ENCODE results near the gene GLYATL3.

Gene GLYATL3

GRCh38 chr6:49514571-49515484, 15.1 kb downstream of the GLYATL3 start:
- DNase-seq (ENCODE audit: low read depth), result no peak

DNA sequence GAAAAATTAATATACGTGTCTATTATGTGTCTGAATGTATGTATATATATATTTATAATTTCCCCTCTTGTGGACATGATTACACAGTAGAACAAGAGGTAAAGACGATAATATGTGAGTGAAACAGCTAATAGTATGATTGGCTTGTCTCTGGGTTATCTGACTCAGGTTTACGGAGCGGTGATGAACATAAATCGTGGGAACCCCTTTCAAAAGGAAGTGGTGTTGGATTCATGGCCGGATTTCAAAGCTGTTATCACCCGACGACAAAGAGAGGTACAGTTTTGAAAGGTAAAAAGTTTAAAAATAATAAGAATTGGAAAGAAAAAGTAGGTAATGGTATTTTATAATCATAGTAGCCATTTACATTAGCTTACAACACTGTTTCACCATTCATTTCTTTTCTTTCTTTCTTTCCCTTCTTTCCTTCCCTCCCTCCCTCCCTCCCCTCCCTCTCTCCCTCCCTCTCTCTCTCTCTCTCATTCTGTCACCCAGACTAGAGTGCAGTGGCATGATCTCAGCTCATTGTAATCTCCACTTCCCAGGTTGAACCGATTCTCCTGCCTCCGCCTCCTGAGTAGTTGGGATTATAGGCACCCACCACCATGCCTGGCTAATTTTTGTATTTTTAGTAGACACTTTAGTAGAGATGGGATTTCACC, 15.9 kb downstream of the GLYATL3 start:
- no peak for DNase-seq (ENCODE audit: low read depth)

- DNase-seq (ENCODE audit: low read depth), result no peak
Observed at GRCh38 chr6:49516147-49516505, 16.4 kb downstream of the GLYATL3 start.

GRCh38 chr6:49517919-49518318, 18.2 kb downstream of the GLYATL3 start:
- DNase-seq (ENCODE audit: low read depth), result no peak

GRCh38 chr6:49519660-49520059, 19.9 kb downstream of the GLYATL3 start:
- no peak for DNase-seq (ENCODE audit: low read depth)

- no peak for DNase-seq (ENCODE audit: low read depth)
Observed at GRCh38 chr6:49522710-49523593, 23.2 kb downstream of the GLYATL3 start.

GRCh38 chr6:49523901-49524300, 24.2 kb downstream of the GLYATL3 start:
- no peak for DNase-seq (ENCODE audit: low read depth)

DNA sequence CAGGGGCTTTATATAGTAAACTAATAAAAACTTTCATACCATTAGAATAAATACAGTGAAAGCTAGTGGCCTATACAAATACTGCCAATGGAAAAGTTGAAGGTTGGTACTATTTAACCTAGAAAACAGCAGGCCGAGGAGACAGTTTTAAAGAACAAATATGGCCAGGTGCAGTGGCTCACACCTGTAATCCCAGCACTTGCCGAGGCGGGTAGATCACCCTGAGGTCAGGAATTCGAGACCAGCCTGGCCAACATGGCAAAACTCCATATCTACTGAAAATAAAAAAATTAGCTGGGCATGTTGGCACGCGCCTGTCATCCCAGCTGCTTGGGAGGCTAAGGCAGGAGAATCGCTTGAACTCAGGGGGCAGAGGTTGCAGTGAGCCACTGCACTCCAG, 24.8 kb downstream of the GLYATL3 start:
- no peak for DNase-seq (ENCODE audit: low read depth)

DNA sequence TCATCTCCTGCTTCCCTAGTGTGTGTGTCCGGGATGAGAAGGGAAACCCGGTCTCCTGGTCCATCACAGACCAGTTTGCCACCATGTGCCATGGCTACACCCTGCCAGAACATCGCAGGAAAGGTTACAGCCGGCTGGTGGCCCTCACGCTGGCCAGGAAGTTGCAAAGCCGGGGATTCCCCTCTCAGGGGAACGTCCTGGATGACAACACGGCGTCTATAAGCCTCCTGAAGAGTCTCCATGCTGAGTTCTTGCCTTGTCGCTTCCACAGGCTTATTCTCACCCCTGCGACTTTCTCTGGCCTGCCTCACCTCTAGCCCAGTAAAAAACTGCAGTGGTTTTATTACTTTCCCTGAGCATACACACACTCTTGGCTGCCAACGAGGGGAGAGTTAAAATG, 26.9 kb downstream of the GLYATL3 start:
- DNase-seq (ENCODE audit: low read depth), result no peak

DNA sequence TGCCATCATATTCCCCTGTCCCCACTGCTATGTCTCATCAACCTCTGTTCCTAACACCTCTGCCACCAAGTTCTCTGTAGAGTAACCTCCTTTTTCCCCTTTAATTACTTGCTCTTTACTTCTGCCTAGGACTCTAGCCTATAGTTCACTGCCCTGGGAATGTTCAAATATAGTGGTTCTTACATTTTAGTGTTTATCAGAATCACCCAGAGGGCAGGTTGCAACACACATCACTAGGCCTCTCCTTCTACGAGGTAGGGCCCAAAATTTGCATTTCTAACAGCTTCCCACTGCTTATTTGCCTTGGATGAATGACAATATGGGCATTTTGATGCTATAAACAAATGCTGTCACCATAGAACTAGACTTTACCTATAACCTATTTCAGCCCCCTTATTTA, 27.6 kb downstream of the GLYATL3 start:
- no peak for DNase-seq (ENCODE audit: low read depth)

DNA sequence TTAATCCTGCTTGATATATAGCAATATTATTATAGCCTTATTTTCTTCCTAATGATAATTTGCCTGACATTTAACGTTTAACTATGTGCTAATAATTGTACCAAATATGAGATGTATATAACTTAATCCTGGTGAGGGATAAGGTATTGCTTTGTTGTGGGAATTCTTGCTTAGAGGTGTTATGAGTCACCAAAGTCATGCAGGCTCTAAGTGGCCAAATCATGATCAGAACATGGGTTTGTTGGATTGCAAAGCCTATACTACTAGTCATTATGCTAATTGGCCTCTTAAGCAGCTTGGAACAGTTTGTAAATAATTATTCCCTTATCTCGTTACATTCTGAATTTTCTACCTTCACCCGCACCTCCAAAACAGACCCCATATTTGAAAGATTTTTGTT, 28.8 kb downstream of the GLYATL3 start:
- DNase-seq (ENCODE audit: low read depth), result no peak

GRCh38 chr6:49530141-49530776, 30.5 kb downstream of the GLYATL3 start:
- DNase-seq (ENCODE audit: low read depth), result no peak

DNA sequence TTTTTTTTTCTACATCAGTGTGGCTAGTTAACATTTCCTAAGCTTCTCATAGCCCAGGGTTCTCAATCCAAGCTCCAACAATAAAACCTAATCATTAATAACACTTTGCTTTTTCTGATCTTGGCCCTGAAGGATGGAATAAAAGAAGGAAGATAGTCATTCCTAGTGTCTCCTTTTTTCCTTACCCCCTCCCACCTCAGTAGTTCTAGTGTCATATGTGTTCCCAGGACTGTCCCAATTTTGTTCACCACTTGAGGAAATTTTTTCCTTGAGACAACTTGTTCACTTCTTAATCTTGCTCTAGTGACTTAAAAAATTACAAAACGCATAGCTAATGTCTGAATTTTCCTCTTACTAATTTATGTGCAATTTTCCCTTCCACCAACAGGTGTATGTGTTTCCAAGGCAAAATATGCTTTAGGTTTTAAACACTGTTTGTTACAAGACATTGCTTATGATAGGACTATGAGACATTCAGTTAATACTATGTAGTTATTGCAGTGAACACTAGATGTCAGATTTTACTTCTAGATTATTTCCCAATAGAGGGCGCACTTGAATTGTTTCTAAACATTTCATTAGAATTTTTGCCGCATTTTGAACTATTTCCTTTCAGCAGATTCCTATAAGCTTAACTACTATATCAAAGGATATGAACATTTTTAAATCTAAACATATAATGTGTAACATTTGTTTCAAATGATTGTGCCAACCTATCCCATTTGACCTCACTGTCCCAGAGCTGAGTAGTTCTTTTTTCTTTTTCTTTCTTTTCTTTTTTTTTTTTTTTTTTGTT, 32.2 kb downstream of the GLYATL3 start:
- DNase-seq (ENCODE audit: low read depth), result no peak

DNA sequence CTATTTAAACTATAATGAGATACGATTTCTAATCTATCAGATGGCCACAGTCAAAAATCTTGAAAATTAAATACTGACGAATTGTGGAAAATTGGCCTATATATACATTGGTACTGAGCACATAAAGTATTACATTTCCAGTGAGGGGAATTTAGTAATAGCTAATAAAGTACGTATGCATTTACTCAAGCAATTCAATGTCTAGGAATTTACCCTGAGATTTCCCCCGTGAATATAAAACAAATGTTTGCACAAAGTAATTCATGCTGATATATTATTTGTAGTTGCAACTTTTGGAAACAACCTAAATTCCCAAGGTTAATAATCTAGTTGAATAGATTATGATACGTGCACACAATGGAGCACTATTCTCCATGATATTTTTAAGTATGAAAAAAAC, 36.1 kb downstream of the GLYATL3 start:
- no peak for DNase-seq (ENCODE audit: low read depth)

GRCh38 chr6:49539102-49539501, 39.4 kb downstream of the GLYATL3 start:
- no peak for DNase-seq (ENCODE audit: low read depth)

DNA sequence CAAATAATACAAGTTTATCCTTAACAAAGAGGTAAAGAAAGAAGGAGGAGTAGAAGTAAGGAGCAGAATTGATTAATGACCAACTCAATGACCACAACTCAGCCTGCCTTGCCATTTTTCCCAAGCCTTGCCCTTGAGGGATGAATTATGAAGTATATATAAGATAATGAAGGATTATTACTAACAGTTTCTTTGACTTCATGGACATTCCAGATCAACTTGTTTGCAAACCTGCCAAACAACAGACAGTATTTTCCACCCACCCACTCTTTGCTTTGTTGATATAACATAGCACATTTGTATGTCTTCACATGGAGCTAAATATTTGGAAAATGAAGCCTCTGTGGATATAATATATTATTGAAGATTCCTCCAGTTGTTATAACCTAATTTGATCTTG, 40.9 kb downstream of the GLYATL3 start:
- no peak for DNase-seq (ENCODE audit: low read depth)

GRCh38 chr6:49541210-49541724, 41.5 kb downstream of the GLYATL3 start:
- DNase-seq (ENCODE audit: low read depth), result no peak

DNA sequence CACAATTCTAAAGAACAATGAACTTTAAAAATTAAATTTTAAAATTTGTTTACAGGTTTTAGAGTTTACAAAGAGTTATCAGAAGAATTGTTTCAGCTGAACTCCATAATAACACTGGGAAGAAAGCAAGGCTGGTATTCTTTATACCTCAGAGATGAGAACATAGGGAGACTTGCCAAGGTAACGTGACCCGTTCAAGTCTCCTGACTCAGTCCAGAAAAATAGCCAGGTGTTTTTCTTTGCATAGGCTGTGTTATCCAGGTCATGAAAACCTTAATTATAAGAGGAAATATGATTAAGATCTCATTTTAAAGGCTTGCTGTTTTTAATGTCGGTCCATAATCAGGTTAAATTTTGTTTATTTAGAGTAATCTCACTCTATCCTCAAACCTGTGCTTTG, 42.2 kb downstream of the GLYATL3 start:
- DNase-seq (ENCODE audit: low read depth), result no peak

GRCh38 chr6:49543087-49543858, 43.5 kb downstream of the GLYATL3 start:
- no peak for DNase-seq (ENCODE audit: low read depth)

- DNase-seq (ENCODE audit: low read depth), result no peak
Observed at GRCh38 chr6:49546331-49546730, 46.6 kb downstream of the GLYATL3 start.

Measured in stimulated activated CD8-positive, alpha-beta memory T cell treated with anti-CD3 and anti-CD28 coated beads, Interleukin-12 subunit alpha, Interleukin-12 subunit beta, amount 100 ng/mL, for 1 hour (primary cell).